ENCODE results near the gene ANK3.
A peak's percentile ranks its signal among the peaks of the same experiment; 100 is the strongest.

ANK3 gene

DNA sequence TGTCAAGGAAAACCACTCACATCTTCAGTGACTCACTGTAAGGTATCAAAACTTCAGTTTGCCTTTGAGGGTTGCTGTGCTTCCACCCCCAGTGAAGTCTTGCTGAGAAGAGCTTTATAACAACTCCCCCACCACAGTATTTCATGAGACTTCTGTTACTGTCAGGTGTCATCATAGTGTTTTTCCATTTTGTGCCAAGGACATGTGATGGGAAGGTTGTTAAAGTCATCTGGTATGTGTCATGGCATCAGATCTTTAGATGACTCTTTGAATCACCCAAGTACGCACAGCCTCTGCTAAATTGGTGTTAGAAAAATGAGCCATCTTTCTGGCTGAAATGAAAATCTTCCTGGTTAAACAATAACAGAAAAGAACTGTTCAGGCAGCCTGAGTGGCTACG lies 368.3 kb downstream of the ANK3 start:
- DNase-seq, result no peak

GRCh38 chr10:60016794-60017193 lies 372.9 kb downstream of the ANK3 start:
- DNase-seq, result no peak

GRCh38 chr10:60009710-60010383 lies 379.8 kb downstream of the ANK3 start:
- DNase-seq, result no peak

- DNase-seq, result no peak
Measured at GRCh38 chr10:60009276-60009675, 380.4 kb downstream of the ANK3 start.

GRCh38 chr10:60008816-60009215 lies 380.9 kb downstream of the ANK3 start:
- DNase-seq, result no peak

DNA sequence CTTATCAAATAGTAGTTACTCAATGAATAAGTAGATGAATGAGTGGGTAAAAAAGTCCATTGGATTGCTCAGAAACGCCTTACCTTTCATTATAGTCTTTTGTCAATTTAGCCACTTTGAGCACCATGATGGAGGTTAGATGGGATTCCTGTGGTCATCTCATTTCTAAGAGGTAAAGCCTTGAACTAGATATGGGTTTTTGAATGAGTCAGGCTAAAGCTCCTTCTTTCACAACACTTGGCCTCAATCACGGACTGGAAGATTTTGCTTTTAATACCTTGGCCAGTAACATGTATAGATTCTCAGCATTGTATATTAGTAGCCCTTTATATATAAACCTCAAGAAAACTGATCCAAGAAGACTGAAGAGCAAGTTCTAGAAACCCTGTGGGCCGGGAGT lies 383.6 kb downstream of the ANK3 start:
- DNase-seq, result no peak

DNA sequence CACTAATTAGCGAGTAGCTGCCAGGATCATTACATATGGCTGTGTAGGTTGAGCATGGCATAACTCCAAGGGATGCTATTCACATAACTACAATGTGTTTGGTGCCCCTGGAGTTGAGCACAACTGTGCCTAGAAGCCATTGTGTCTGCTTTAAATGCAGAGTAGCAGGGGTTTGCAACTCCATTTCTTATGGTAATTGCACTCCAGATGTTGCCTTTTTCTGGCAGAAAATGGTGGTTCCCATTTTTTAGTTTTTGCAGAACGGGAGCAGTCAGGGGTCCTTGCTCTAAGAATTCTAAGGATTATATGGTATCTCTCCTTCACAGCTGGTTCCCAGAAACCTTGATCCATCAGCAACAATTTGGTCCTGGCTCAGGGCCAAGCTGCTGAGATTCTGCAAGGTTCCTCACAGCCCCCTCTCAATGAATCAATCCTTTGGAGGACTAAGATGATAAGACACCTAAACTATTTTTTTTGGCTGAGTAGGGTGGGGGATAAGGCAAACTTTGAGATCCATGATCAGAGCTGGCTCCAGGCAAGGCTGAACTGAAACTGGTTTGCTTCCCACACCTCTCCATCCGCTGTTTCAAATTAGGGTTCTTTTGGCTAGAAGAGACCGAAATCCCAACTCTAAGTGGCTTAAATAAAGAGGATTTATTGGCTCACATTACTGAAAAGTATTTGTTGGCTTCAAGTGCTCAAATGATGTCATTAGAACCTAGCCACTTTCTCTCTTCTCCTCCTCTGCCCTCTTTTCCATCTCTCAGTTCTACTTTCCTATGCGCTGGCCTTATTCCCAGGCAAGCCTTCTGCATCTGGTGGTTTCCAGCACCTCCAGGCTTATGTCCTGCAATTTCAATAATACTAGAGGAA lies 385.8 kb downstream of the ANK3 start:
- no peak for DNase-seq

DNA sequence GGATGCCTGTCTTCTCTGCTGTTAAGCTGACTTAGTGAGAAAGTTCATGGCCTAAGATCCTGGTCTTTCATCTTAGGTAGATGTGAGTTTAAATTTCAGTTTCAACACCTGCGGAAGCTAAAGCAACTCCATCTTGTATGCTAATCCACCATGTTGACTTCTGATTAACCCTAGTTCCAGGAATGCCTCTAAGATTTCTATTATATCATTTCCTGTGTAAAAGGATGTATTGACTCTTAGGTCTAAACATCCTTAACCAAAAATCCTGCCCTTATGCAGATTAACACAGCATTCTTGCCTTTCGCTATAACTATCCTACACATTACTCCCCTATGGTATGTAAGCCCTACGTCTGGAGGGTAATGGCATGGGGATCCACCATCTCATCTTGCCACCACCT lies 388.9 kb downstream of the ANK3 start:
- no peak for DNase-seq

DNA sequence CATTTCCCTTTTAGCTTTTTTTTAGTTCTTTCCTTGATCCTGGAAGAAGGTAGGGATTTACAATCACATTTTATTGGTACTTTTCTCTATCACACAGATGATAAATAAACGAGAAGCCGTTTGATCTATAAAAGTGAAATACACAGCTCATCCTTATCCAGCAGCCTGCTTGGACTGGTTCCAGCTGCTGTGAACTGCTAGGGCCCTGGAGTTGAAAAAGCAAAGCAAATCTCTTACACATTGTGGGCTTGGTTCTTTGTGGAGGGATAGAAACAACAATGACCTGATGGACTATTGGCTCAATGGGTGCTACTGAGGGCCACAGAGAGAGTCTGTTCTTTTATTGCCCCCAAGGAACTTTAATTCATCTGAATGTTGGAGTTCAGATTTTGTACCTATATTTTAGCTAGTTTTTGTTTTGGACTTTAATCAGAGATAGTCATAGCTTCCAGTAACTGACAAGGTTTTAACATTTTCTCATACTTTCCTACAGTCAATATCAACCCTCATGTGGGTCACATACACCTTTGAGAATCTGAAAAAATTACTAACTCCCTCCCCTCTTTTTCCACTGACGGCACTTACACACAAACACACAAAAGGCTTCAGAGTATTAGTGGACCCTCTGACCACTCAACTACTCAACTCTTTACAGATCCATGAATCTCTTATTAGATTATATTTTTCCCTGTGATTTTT lies 391.7 kb downstream of the ANK3 start:
- no peak for DNase-seq

- no peak for DNase-seq
Measured at GRCh38 chr10:59995862-59996261, 393.8 kb downstream of the ANK3 start.

DNA sequence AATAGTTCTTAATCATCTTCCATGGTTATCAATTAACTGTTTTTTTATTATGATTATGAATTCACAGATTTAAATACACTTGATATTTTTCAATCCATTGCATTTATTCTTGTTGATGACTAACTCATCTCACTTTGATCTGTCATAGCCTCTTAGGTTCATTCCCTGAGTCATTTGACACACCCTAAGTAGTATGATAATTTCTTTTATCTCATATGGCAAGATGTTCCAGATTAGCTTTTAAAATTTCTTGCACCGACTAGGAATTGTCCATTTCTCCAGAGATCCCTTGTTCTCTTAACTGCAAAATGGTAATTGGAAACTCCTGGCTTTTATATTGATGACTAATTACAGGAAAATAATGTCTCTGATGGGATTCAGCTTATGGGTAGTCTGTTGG lies 395.7 kb downstream of the ANK3 start:
- no peak for DNase-seq

DNA sequence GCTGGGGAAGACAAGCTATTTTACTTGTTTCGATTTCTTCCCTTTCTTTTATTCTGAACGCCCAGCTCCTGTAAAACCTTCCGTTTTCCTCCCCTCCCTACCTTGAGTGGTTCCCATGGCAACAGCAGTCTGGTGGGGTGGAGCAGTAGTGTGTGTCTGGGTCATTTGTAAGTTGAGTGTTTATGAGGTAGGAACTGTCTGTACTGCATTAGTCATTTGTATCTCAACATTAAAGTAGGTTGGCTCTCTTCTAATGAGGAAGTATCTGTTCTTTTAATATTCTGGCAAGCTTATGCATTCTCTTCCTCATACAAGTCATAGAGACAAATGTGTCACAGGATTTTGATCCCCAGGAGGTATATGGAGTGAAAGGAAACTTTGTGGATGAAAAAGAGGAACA lies 398.0 kb downstream of the ANK3 start:
- DNase-seq, result peak; percentile 69

GRCh38 chr10:59991117-59991516 lies 398.6 kb downstream of the ANK3 start:
- DNase-seq, result peak; percentile 15

DNA sequence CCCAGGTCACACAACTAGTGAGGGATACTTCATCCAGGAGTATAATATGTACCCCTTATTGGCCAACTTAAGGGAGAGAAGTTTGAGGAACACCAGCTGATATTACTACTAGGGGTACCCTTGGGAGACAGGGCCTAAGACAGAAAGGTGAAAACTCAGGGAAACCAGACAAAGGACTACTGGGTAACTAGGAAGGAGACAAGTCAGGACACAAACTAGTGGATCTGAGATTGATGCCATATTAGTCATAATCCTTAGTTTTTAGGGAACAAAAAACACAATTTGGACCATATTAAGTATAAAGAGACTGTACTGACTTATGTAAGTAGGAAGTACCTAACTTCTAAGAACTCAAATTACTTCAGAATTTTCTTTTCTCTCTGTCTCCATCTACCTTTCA lies 404.0 kb downstream of the ANK3 start:
- DNase-seq, result no peak

GRCh38 chr10:59984415-59984814 lies 405.3 kb downstream of the ANK3 start:
- no peak for DNase-seq

DNA sequence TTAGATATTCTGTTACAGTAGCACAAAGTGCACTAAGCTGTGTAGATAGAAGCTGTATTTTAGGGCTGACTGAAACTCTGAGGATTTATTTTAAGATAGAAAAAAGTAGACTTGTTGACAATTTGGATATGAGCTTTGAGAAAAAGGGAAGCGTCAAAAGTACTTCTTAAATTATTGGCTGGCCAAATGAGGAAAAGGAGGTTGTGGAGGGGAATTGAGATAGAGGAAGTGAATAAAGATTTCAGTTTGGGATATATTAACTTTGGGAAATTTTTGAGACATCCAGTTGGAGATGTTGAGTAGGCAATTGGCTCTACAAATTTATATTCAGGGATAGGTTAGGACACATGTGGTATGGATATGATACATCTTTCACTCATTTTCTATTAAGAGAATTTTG lies 409.3 kb downstream of the ANK3 start:
- no peak for DNase-seq

GRCh38 chr10:59977486-59977885 lies 412.2 kb downstream of the ANK3 start:
- DNase-seq, result no peak

DNA sequence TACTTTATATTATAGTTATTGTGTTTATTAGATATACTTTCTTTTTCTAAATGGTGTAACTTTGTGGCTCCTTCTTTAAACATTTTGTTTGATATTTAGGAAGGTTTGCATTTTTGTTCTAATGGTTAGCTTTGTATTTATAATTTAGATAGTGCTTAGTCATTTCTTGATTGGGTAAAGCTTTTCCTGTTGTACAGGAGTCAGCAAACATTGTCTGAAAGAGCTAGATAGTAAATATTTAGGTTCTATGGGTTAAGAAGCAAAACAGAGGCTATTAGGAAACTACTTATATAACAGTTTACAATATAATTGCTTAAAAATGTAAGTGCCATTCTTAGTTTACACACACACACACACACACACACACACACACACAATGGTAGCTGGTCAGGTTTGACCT lies 412.8 kb downstream of the ANK3 start:
- no peak for DNase-seq
